ENCODE results near the gene OSBPL1A.
A peak's percentile ranks its signal among the peaks of the same experiment; 100 is the strongest.
"Not testable (repeated sequence)": the region's sequence is repeated elsewhere in the genome, so short reads cannot be mapped to it uniquely, and the experiment has no call there.

OSBPL1A gene

GRCh38 chr18:24396082-24396633 is 1.5 kb downstream of the OSBPL1A start:
- DNase-seq = peak in 1 of 2 experiments; percentile 28

- DNase-seq = no peak
Measured at GRCh38 chr18:24395049-24395795, 2.4 kb downstream of the OSBPL1A start.

DNA sequence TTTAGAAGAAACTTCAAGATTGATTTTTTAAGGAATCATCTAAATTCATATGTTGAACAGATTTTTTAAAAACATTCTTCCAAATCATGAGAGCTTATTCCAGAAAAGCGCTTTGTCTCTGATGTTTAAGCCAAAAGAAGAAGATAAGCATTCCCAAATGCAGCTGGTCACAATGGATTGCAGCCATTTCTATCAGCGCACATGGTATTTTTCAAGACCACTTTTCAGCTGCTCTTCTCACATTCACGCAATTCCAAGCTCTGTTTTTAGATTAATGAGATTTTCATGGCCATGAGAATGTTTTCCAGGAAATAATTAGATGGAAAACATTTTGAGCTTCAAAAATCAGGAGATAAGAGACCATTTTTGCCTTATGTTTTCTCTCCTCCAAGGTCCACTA is 8.7 kb downstream of the OSBPL1A start:
- DNase-seq = no peak

- DNase-seq = no peak
Measured at GRCh38 chr18:24386681-24387080, 10.9 kb downstream of the OSBPL1A start.

GRCh38 chr18:24381126-24381525 is 16.5 kb downstream of the OSBPL1A start:
- no peak for DNase-seq

- DNase-seq = no peak
Measured at GRCh38 chr18:24380163-24380747, 17.4 kb downstream of the OSBPL1A start.

- DNase-seq = no peak
Measured at GRCh38 chr18:24378598-24378997, 19.0 kb downstream of the OSBPL1A start.

DNA sequence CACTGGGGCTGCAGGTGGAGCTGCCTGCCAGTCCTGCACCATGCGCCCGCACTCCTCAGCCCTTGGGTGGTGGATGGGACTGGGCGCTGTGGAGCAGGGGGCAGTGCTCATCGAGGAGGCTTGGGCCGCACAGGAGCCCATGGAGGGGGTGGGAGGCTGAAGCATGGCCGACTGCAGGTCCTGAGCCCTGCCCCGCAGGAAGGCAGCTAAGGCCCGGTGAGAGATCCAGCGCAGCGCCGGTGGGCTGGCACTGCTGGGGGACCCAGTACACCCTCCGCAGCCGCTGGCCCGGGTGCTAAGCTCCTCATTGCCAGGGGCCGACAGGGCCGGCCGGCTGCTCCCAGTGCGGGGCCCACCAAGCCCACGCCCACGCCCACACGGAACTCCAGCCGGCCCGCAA is 21.1 kb downstream of the OSBPL1A start:
- not testable (repeated sequence) for DNase-seq

- DNase-seq = no peak
Measured at GRCh38 chr18:24373328-24373727, 24.3 kb downstream of the OSBPL1A start.

- DNase-seq = no peak
Measured at GRCh38 chr18:24372279-24372872, 25.2 kb downstream of the OSBPL1A start.

DNA sequence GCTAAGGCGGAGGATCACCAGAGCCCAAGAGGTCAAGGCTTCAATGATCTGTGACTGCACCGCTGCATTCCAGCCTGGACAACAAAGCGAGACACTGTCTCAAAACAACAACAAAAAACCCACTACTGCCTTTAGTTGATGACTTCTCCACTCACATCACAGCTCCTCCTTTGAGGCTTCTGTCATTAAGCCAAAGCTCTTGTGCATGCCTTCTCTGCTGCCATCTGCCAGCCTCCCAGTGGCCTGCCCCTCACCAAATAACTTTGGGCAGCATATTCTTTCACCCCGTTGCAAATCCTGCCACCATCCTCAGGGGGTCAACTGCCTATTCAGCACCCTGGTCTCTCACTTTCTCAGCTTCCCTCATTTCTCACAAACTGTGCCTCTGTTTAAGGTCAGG is 27.5 kb downstream of the OSBPL1A start:
- no peak for DNase-seq

DNA sequence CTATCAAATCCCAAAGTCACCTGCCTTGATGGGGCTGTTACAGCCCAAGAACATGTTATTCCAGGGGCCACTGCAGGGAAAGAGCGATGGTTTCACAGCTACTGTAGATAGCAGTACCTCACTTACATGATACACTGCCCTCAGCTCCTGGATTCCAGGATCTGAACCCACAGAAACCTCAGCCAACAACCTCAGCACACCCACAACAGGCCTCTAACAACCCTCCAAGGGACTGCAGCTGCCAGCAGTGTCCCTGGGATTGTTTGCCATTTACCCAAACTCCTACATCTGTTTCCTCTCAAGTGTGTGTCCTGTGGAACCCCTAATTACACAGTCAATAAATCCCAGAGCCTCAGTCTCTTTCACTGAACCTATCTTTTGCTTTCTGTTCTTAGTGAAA is 28.2 kb downstream of the OSBPL1A start:
- no peak for DNase-seq

DNA sequence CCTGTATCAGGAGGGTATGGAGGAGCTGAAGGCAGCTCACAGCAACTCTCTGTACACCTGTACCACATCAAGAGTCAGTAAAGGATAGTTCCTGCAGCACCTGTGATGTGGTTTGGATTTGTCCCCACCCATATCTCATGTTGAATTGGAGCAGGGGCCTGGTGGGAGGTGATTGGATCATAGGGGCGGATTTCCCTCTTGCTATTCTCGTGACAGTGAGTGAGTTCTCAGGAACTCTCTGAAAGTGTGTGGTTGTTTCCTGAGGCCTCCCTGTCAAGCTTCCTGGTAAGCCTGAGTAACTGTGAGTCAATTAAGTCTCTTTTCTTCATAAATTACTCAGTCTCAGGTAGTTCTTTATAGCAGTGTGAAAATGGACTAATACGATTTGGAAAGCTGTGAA is 28.9 kb downstream of the OSBPL1A start:
- DNase-seq = no peak

DNA sequence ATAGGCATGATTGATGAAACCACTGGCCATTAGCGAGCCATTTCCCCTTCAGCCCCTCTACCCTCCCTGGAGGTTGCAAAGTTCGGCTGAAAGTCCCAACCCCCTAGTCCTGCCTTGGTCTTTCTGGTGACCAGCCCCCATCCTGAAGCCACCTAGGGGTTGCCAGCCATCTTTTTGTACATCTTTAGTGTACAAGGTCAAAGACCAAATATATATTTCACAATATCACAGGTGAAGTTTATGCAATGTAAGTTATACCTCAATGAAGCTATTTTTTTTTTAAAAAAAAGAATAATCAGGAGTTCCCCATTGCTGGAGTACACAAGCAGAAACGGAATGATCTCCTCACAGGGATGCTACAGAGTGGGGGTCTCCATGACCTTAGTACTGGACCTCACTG is 31.3 kb downstream of the OSBPL1A start:
- no peak for DNase-seq

DNA sequence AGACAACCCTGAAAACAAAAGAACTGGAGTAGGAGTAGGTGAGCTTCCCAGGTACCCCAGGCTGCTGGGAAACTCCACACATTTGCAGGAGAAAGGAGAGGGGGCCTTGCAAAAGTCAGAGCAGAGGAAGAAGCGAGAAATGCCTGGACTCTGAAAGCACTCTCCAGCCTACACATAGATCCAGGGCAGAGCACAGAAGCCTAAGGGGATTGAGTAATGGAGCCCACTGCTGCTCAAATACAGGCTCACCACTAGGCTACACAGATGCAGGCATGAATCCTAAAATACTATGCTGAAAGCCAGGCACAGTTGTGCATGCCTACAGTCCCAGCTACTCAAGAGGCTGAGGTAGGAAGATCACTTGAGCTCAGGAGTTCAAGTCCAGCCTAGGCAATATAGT is 33.4 kb downstream of the OSBPL1A start:
- DNase-seq = no peak

GRCh38 chr18:24362757-24363156 is 34.9 kb downstream of the OSBPL1A start:
- DNase-seq = no peak

GRCh38 chr18:24359787-24360530 is 37.7 kb downstream of the OSBPL1A start:
- peak; percentile 28 to 64 for DNase-seq

DNA sequence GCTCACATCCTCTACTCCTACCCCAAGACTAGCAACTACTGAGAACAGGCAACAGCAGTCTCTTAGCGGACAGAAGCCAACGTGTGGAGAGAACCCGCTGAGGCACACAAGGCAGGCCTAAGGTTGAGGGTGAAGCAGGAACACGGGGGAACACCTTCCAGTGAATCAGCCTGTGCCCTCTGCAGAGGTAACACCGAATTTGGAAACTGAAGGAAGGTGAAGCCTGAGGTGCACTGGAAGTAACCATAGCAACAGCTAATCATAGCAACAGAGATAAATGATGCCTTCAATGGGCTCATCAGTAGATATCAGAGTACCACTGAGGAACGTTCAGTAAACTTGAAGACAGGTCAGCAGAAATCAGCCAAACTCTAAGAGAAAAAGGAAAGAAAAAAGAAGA is 43.3 kb downstream of the OSBPL1A start:
- no peak for DNase-seq

GRCh38 chr18:24346254-24346653 is 51.4 kb downstream of the OSBPL1A start:
- DNase-seq = no peak

DNA sequence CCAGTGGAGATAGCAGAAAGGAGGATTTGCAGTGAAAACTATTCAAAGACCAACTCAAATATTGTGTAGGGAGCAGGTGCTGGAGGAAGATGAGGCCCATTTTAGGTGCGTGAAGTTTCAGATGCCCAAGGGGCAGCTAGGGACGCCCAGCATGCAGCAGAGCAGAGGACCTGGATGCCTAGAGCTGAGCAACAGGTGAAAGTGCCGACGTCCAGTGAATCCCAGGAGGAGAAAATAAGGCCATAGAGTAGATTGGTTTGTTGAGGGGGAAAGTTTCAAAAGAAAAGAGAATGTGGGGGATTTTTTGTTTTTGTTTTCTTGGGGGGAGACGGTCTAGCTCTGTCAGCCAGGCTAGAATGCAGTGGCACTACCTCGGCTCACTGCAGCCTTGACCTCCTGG is 53.1 kb downstream of the OSBPL1A start:
- no peak for DNase-seq

DNA sequence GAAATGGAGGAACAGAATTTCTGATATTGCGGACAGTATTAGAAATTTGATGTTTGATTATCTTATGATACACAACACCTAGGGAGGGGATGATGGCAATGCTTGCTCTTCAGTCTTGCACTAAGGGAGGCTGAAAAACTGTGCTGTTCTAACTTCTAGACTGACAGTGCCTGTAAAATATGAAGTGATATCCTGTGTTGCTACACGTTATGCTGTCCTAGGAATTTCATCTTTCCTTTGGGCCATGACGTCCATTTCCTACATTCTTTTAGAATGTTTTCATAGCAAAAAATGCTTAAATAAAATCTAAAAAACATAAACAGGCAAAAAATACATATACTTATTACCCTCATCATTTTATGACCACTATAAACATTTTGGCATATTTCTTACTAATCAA is 55.3 kb downstream of the OSBPL1A start:
- no peak for DNase-seq

- DNase-seq = no peak
Measured at GRCh38 chr18:24341361-24341760, 56.3 kb downstream of the OSBPL1A start.

- DNase-seq = no peak
Measured at GRCh38 chr18:24333084-24333483, 64.5 kb downstream of the OSBPL1A start.
